SK-N-SH treated with all-trans-retinoic acid at 6 μM for 48 hours (cell line): ENCODE data around the gene C1QTNF4.

ENCODE experiments used
- ARNTL ChIP-seq: fragments of 450-650 bp; formaldehyde crosslinking; IDR thresholded peaks from 2 replicates; pipeline ENCODE4 v1.5.0; 2020; ENCODE audit warnings: low read depth, mild to moderate bottlenecking, moderate library complexity, borderline replicate concordance
- BACH2 ChIP-seq: fragments of 250-450 bp; sonication (Bioruptor Pico); IDR thresholded peaks from 2 replicates; pipeline ENCODE4 v1.9.0; 2021; ENCODE audit warnings: mild to moderate bottlenecking, borderline replicate concordance
- CSDC2 ChIP-seq: fragments of 250-450 bp; sonication (Bioruptor Pico); IDR thresholded peaks from 2 replicates; pipeline ENCODE4 v1.5.0; 2020; ENCODE audit warnings: mild to moderate bottlenecking, moderate library complexity
- ISL1 ChIP-seq: fragments of 250-450 bp; sonication (Bioruptor Pico); IDR thresholded peaks from 2 replicates; pipeline ENCODE4 v2.1.2; 2022; ENCODE audit warnings: mild to moderate bottlenecking, moderate library complexity
- PATZ1 ChIP-seq: fragments of 250-450 bp; sonication (Bioruptor Pico); IDR thresholded peaks from 2 replicates; pipeline ENCODE4 v1.8.0; 2020; ENCODE audit warnings: mild to moderate bottlenecking, moderate library complexity, borderline replicate concordance
- POU6F1 ChIP-seq: fragments of 250-450 bp; sonication (Bioruptor Pico); IDR thresholded peaks from 2 replicates; pipeline ENCODE4 v1.8.0; 2021; ENCODE audit warnings: low read depth, mild to moderate bottlenecking, moderate library complexity, borderline replicate concordance
- PPARA ChIP-seq: fragments of 250-450 bp; sonication (Bioruptor Pico); IDR thresholded peaks from 2 replicates; pipeline ENCODE4 v1.5.0; 2020; ENCODE audit warnings: mild to moderate bottlenecking, borderline replicate concordance
- RARB ChIP-seq: fragments of 250-450 bp; sonication (Bioruptor Pico); IDR thresholded peaks from 2 replicates; pipeline ENCODE4 v1.8.0; 2021; ENCODE audit warnings: mild to moderate bottlenecking, moderate library complexity
- SNAI2 ChIP-seq: fragments of 250-450 bp; sonication (Bioruptor Pico); IDR thresholded peaks from 2 replicates; pipeline ENCODE4 v1.5.0; 2020; ENCODE audit warnings: mild to moderate bottlenecking, moderate library complexity
- ZFP3 ChIP-seq: fragments of 250-450 bp; sonication (Bioruptor Pico); IDR thresholded peaks from 2 replicates; pipeline ENCODE4 v1.5.0; 2020; ENCODE audit warnings: mild to moderate bottlenecking, moderate library complexity
- ZFP30 ChIP-seq: fragments of 450-650 bp; formaldehyde crosslinking; IDR thresholded peaks from 2 replicates; pipeline ENCODE4 v1.5.0; 2022; ENCODE audit warnings: mild to moderate bottlenecking, moderate library complexity
- ZNF70 ChIP-seq: fragments of 450-650 bp; formaldehyde crosslinking; IDR thresholded peaks from 2 replicates; pipeline ENCODE4 v1.5.0; 2020; ENCODE audit warnings: mild to moderate bottlenecking, moderate library complexity
- TF ChIP-seq, protein P1 (sequence below): fragments of 250-450 bp; sonication (Bioruptor Pico); IDR thresholded peaks from 2 replicates; pipeline ENCODE4 v1.5.1; 2020; ENCODE audit warnings: low read depth, mild to moderate bottlenecking, moderate library complexity

- TF ChIP-seq ZFP3 (CRISPR knock-in tag) (no peak), POU6F1 (CRISPR knock-in tag) (no peak), ARNTL (CRISPR knock-in tag) (no peak), ISL1 (CRISPR knock-in tag) (no peak), CSDC2 (CRISPR knock-in tag) (no peak), ZFP30 (CRISPR knock-in tag) (no peak), RARB (CRISPR knock-in tag) (no peak), BACH2 (CRISPR knock-in tag) (no peak), ZNF70 (CRISPR knock-in tag) (no peak), SNAI2 (CRISPR knock-in tag) (no peak), PPARA (CRISPR knock-in tag) (no peak), PATZ1 (CRISPR knock-in tag) (no peak)
- TF ChIP-seq, protein P1, sequence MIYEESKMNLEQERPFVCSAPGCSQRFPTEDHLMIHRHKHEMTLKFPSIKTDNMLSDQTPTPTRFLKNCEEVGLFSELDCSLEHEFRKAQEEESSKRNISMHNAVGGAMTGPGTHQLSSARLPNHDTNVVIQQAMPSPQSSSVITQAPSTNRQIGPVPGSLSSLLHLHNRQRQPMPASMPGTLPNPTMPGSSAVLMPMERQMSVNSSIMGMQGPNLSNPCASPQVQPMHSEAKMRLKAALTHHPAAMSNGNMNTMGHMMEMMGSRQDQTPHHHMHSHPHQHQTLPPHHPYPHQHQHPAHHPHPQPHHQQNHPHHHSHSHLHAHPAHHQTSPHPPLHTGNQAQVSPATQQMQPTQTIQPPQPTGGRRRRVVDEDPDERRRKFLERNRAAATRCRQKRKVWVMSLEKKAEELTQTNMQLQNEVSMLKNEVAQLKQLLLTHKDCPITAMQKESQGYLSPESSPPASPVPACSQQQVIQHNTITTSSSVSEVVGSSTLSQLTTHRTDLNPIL (CRISPR knock-in tag), result no peak
Measured at GRCh38 chr11:47552056-47552565, 42.1 kb downstream of the C1QTNF4 start.
